Daoy (cell line): ENCODE data around the gene GPC6. TPM values are rescaled to one million over a fixed set of nuclear protein-coding genes. Genes with fewer than 3 reads are reported as not detected.
"Not testable (repeated sequence)": the region's sequence is repeated elsewhere in the genome, so short reads cannot be mapped to it uniquely, and the experiment has no call there.

Experiments used
- DNase-seq: peaks from one replicate; pipeline ENCODE4 v3.0.0-alpha.2; 2015; ENCODE audit warnings: low read depth
- total RNA-seq: library from RNA; depleted of rRNA; stranded (reverse); fragments of >200 nt; shearing (Covaris generic); gene quantifications from 2 replicates; pipeline ENCODE4 v1.2.3, GENCODE V29; 2014

GPC6 gene
- total RNA-seq, 1 experiment from 2014 or later: 1.1 TPM

DNA sequence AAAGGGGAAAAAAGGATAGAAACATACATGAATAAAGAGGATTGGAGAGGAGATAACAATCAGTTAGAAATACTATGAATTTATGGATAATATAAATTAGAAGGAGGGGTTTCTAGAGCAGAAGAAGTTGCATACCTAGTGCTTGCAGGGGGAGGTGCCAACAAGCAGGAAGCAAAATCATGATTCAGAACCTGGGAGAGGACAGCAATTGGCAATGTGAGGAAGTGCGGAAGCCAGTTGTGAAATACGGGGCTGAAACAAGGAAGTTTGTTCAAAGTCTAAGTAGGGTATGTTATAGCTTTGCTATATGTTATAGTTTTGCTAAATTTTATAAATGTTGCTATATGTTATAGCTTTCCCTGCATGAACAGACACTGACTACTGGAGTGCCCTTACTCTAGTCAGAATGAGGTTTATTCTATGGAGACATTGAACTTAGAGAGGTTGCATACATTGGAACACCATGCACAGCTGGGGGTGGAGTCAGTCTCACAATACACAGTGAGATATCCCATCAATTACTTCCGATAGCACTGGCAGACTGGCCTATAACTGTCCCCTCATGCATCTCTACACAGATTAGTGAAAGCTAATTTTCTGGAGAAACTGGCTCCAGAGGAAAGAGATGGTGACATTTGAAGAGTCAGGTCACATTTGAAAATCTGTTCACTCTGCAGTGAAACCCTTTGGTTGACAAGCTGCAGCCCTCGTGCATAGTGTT is 92.1 kb downstream of the GPC6 start:
- DNase-seq: no peak

GRCh38 chr13:93320942-93321341 is 94.3 kb downstream of the GPC6 start:
- no peak for DNase-seq

- DNase-seq: not testable (repeated sequence)
Observed at GRCh38 chr13:93323880-93324279, 97.3 kb downstream of the GPC6 start.

- no peak for DNase-seq
Observed at GRCh38 chr13:93325303-93326233, 99.0 kb downstream of the GPC6 start.

DNA sequence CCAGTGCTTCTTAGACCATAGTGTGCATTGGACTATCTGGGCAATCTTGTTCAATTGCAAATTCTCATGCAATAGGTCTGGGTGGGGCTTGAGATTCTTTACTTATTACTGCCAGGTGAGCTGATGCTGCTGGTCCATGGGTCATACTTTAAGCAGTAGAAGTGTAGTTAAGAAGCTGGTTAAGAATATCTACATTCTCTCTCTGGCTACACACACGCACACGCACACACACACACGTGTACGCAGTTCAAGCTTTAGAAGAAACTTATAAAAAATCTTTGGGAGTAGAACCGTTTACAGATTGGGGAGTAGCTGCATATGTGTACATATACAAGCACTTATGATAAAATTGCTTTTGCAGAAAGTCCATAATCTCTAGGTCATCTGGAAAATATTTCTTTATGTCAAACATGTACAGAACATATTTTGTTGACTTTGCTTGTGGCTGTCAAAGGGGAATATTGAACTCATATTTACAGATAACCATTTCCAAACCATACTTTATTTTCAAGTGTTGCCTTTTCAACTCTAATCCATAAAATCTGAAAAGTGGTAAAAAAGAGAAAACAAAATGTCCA is 99.7 kb downstream of the GPC6 start:
- DNase-seq: no peak

GRCh38 chr13:93328943-93329342 is 102.3 kb downstream of the GPC6 start:
- DNase-seq: no peak

- no peak for DNase-seq
Observed at GRCh38 chr13:93336728-93337127, 110.1 kb downstream of the GPC6 start.

- DNase-seq: no peak
Observed at GRCh38 chr13:93338030-93338429, 111.4 kb downstream of the GPC6 start.

GRCh38 chr13:93338906-93339305 is 112.3 kb downstream of the GPC6 start:
- no peak for DNase-seq

GRCh38 chr13:93339550-93339949 is 112.9 kb downstream of the GPC6 start:
- DNase-seq: no peak

DNA sequence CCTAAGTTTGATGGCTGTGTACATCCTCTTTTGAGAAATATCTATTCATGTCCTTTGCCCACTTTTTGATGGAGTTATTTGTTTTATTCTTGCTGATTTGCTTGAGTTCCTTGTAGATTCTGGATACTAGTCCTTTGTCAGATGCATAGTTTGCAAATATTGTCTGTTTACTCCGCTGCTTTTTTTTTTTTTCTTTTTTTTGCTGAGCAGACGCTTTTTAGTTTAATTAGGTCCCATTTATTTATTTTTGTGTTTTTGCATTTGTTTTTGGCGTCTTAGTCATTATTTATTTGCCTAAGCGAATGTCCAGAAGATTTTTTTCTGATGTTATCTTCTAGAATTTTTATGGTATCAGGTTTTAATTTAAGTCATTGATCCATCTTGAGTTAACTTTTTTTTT is 114.9 kb downstream of the GPC6 start:
- no peak for DNase-seq

- DNase-seq: no peak
Observed at GRCh38 chr13:93343097-93343496, 116.5 kb downstream of the GPC6 start.

DNA sequence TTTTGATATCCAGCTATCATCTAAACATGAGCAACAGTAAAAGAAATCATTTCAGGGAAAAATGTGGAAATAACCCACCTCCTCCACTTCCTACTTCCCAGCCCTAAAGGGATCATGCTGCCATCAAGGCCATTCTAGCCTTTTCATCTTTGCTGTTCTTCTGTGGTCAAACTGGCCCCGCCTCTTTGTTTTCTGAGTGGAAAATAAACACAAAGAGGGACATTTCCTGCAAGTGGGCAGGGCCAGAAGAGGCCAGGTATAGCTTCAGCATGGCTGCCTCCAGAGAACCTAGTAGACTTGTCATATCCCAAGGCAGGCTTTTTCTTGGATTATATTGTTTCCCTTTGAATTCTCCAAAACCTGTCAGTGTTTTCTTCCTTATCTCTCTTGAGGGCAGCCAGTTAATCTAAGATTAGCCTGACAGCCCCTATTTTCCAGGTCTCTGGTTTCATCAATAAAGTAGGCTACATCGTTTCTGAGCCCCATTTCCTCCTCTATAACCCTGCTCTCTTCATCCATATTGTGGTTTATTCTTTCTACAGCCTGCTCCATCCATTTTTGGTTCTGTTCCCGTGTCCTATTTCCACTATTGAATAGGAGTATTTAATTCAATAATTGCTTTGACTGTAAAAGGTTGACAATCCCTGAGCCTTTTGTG is 117.6 kb downstream of the GPC6 start:
- DNase-seq: no peak

GRCh38 chr13:93345024-93345423 is 118.4 kb downstream of the GPC6 start:
- no peak for DNase-seq

DNA sequence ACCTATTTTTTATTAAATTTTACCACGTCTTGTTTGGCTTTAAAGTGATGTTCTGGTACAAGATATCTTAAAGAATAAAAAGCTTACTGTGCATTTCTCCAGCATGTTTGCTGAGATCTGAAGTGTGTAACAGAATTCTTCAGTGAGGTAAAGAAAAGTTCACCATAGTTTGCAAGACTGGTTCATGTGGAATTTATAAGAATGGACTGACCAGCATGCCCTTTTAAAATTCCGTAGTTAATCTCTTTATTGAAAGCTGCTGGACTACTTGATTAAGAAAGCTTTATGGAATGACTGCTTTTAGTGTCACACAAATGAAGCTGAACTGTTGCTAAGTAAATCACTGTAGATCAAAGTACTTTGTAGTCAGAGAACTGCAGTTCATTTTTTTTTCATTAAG is 119.2 kb downstream of the GPC6 start:
- no peak for DNase-seq

DNA sequence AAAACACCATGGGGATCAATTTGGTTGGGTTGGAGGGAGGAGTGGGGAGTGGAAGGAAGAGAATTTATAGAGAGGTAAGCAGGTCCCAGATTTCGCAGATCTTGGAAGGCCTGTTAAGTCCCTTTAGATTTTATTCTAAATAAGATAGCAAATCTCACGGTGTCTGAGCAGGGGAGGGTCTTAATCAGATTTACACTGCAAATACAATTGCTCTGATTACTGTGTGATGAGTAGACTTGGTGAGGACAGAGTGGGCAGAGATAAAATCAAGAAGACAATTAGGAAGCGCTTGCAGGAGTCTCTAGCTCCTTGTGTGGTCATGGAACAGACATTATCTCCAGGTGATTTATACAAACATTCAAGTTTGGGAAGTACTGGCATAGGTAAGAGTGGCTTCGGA is 126.0 kb downstream of the GPC6 start:
- DNase-seq: no peak

DNA sequence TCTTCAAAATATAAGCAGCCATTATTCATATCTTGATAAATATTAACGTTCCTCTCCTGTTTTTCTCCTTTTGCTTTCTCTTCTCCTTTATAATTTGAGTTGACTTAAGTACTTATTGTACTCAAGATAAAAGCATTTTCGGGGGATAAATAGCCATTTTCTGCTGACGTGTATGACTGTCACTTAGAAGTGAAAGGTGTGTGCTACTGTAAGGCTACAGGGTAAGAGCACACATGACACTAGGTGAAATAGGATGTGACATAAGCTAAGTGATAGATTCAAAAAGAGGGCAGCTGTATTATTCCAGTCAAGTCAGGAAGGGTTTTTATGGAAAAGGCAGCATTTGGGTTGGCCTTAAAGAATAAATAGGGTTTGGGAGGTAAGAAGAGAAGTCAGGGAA is 128.5 kb downstream of the GPC6 start:
- no peak for DNase-seq

- no peak for DNase-seq
Observed at GRCh38 chr13:93356469-93356868, 129.9 kb downstream of the GPC6 start.

DNA sequence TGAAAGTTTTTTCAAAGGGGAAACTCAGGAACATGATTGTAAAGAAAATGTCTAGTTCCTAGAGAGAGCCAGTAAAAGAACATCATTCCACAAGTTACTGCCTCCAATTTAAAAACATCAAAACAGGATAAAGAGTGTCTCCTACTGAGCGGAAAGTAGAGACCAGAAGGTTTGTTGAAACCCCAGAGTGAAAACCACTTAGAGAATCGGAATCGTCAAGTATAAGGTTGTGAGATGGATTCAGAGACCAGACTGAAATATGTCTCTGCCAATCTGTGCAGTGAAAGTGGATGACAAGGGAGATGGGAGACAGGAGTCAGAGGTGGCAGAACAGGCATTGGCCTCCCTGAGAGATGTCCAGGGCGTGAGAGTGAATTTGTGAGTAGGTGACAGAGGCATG is 133.4 kb downstream of the GPC6 start:
- no peak for DNase-seq

DNA sequence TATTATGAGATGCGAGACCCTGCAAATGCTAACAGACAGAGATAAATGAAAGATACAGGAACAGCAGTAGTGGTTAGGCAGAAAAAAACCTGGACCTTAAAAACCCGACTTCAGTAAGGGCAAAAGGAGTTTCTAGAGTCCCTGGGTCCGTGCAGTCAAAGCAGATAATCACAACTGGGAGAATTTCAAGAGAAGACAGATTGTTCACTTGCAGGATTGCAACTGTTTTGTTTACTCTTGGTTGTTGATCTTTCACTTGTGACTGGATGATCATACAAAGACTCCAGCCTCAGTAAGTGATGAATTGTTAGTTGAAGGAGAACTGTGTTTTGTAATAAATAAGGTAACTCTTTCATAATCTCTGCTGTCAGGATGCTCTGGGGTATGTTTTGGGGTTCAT is 135.1 kb downstream of the GPC6 start:
- no peak for DNase-seq

DNA sequence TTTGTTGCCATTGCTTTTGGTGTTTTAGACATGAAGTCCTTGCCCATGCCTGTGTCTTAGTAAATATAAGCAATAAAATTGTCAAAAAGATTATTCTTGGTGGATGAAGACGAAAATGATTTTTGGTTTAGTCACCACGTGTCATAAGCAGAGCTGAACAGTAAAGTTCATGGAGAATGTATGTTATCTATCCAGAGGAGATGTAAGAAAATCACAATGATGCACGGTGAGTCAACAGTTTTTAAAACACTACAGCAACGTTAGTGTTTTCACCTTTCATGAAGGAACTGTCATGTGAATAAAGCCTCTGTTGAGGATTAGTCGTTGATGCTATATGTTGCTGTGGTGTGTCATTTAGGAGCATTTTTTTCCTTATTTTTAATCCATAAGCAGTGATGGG is 137.6 kb downstream of the GPC6 start:
- no peak for DNase-seq

- DNase-seq: no peak
Observed at GRCh38 chr13:93368296-93368695, 141.7 kb downstream of the GPC6 start.
